PC-9 (cell line): Measurements from ENCODE around the gene RELB.

Experiments used
- CTCF ChIP-seq: fragments of 200-600 bp; sonication (generic); conservative IDR thresholded peaks from 2 replicates; pipeline ENCODE4 v1.6.1; 2017; ENCODE audit warnings: mixed run types, antibody characterized with exemption, mild to moderate bottlenecking, moderate library complexity
- EZH2 ChIP-seq: fragments of 200-600 bp; sonication (generic); IDR thresholded peaks from 2 replicates; pipeline ENCODE4 v1.8.0; 2017; ENCODE audit warnings: antibody characterized with exemption, low read depth

GRCh38 chr19:45046355-45046754, 45.1 kb downstream of the RELB start:
- no peak for TF ChIP-seq CTCF
- TF ChIP-seq EZH2, result no peak
